GM12878 (cell line): ENCODE results near the gene SNX2. TPM values are rescaled to one million over a fixed set of nuclear protein-coding genes. Genes with fewer than 3 reads are reported as not detected.

Experiments used
- ATAC-seq: fragments of 200-7000 bp; cut with Tn5 transposase; 3 replicates; pipeline ENCODE4 v1.9.1; 2020; ENCODE audit warnings: mild to moderate bottlenecking, moderate library complexity
- BruUV-seq: library from RNA; stranded (reverse); fragments of 400-500 nt; replicated peaks from 2 replicates; lab custom pipeline; 2021; lab: Mats Ljungman, UMichigan
- CTCF ChIA-PET: fragments of 300-600 bp; sonication (Branson Sonifier 250); formaldehyde crosslinking; extraction: SDS; loops from one replicate; lab custom pipeline; 2021; ENCODE audit warnings: inconsistent platforms; lab: Yijun Ruan, JAX
- POLR2A ChIA-PET: fragments of 350-600 bp; formaldehyde crosslinking; extraction: SDS; loops from one replicate; lab custom pipeline; 2021; ENCODE audit warnings: inconsistent platforms; lab: Charles Lee
- RAD21 ChIA-PET: fragments of 300-600 bp; sonication (Branson Sonifier 250); formaldehyde crosslinking; loops from one replicate; lab custom pipeline; 2023; ENCODE audit warnings: antibody characterized with exemption; ENCODE audit not compliant: unreplicated experiment; lab: Charles Lee
- SMC1A ChIA-PET: fragments of 300-600 bp; sonication (Branson Sonifier 250); formaldehyde crosslinking; loops from one replicate; lab custom pipeline; 2023; ENCODE audit not compliant: unreplicated experiment, uncharacterized antibody; lab: Charles Lee
- DNase-seq: peaks from one replicate; pipeline ENCODE4 v3.0.0-alpha.2; 2011; ENCODE audit warnings: low read depth, low spot score
- FAIRE-seq: peaks from 3 replicates; lab custom pipeline; 2011; peaks lifted over from hg19 to GRCh38; lab: Jason Lieb, UNC
- H2AFZ ChIP-seq: 2 replicates; pipeline ENCODE4 v1.6.0; 2011; ENCODE audit warnings: low read depth, low read length, control low read depth; ENCODE audit not compliant: control insufficient read depth
- H3K27ac ChIP-seq: 2 replicates; pipeline ENCODE4 v1.5.1; 2011; ENCODE audit warnings: control low read depth; ENCODE audit not compliant: control insufficient read depth, insufficient read depth
- H3K27me3 ChIP-seq, 2 experiments: replicated peaks in 1 of 2; 2 replicates each; pipeline versions ENCODE4 v1.6.0 to v1.6.1; 2011; ENCODE audit warnings: low read length in 1 of 2; ENCODE audit not compliant: control insufficient read depth in 2 of 2, insufficient read depth in 2 of 2
- H3K36me3 ChIP-seq, 2 experiments: 2 replicates each; pipeline ENCODE4 v1.5.1; 2011; ENCODE audit warnings: low read length in 1 of 2; ENCODE audit not compliant: control insufficient read depth in 2 of 2, insufficient read depth in 2 of 2
- H3K4me1 ChIP-seq: 2 replicates; pipeline ENCODE4 v1.6.1; 2011; ENCODE audit warnings: mild to moderate bottlenecking, low read length, moderate library complexity, mixed read lengths; ENCODE audit not compliant: control insufficient read depth, insufficient read depth
- H3K4me2 ChIP-seq: 2 replicates; pipeline ENCODE4 v1.6.0; 2011; ENCODE audit warnings: control low read depth; ENCODE audit not compliant: control insufficient read depth, insufficient read depth
- H3K4me3 ChIP-seq: fragments of 200-600 bp; sonication (generic); 2 replicates; pipeline ENCODE4 v1.5.1; 2016
- H3K79me2 ChIP-seq: 2 replicates; pipeline ENCODE4 v1.6.0; 2011; ENCODE audit warnings: low read length; ENCODE audit not compliant: control insufficient read depth, insufficient read depth
- H3K9ac ChIP-seq: 2 replicates; pipeline ENCODE4 v1.8.0; 2011; ENCODE audit warnings: low read length, control low read depth, mixed read lengths; ENCODE audit not compliant: control insufficient read depth, insufficient read depth
- H3K9me3 ChIP-seq: replicated peaks from 3 replicates; pipeline ENCODE4 v1.5.1; 2011; ENCODE audit warnings: mild to moderate bottlenecking, low read length; ENCODE audit not compliant: control insufficient read depth, insufficient read depth
- H4K20me1 ChIP-seq: 2 replicates; pipeline ENCODE4 v1.6.0; 2011; ENCODE audit not compliant: control insufficient read depth, insufficient read depth
- CBX3 ChIP-seq: fragments of 200-600 bp; sonication (generic); IDR thresholded peaks from 2 replicates; pipeline ENCODE4 v1.6.1; 2016; ENCODE audit warnings: low read depth, borderline replicate concordance
- FOS ChIP-seq: IDR thresholded peaks from 3 replicates; pipeline ENCODE4 v1.6.1; 2011; ENCODE audit warnings: borderline replicate concordance; ENCODE audit not compliant: insufficient read length; ENCODE audit errors: extremely low read depth
- NR2F1 ChIP-seq: fragments of 450-650 bp; conservative IDR thresholded peaks from 2 replicates; pipeline ENCODE4 v1.6.1; 2017; ENCODE audit warnings: mild to moderate bottlenecking
- RAD51 ChIP-seq: fragments of 450-650 bp; IDR thresholded peaks from 2 replicates; pipeline ENCODE4 v1.6.1; 2016; ENCODE audit warnings: moderate library complexity, mild to moderate bottlenecking, inconsistent platforms
- SPI1 ChIP-seq: IDR thresholded peaks from 2 replicates; pipeline ENCODE4 v1.6.1; 2011; ENCODE audit warnings: low read depth, mild to moderate bottlenecking, low read length, moderate library complexity, borderline replicate concordance; ENCODE audit not compliant: insufficient read depth
- SRF ChIP-seq, 2 experiments: IDR thresholded peaks; 2 replicates each; pipeline ENCODE4 v1.6.1; 2011; ENCODE audit warnings: low read depth in 2 of 2, low read length in 2 of 2, mild to moderate bottlenecking in 1 of 2, moderate library complexity in 1 of 2
- TBL1XR1 ChIP-seq: IDR thresholded peaks from 2 replicates; pipeline ENCODE4 v1.6.1; 2012; ENCODE audit warnings: low read depth, low read length, improper control_type of control experiment
- TCF12 ChIP-seq: IDR thresholded peaks from 2 replicates; pipeline ENCODE4 v1.6.1; 2011; ENCODE audit warnings: low read depth, mild to moderate bottlenecking, low read length
- YY1 ChIP-seq: IDR thresholded peaks from 2 replicates; pipeline ENCODE4 v1.6.1; 2011; ENCODE audit warnings: low read depth, mild to moderate bottlenecking, low read length
- WGBS: methylation state at CpG from one replicate; pipeline ENCODE4 v1.1.6; 2016; ENCODE audit warnings: low lambda C conversion rate; ENCODE audit not compliant: insufficient replicate concordance, insufficient coverage; ENCODE audit errors: missing lambda C conversion rate; 5-methylcytosine and 5-hydroxymethylcytosine counted together
- in situ Hi-C: fragments of 300-500 bp; cut with MboI; formaldehyde crosslinking; loops from 9 replicates; pipeline ENCODE4 v1.14.3; 2018; ENCODE audit warnings: mixed read lengths
- intact Hi-C: fragments of 100-400 bp; cut with micrococcal nuclease; formaldehyde crosslinking; loops from one replicate; pipeline ENCODE4 v1.14.2; 2022; ENCODE audit not compliant: unreplicated experiment
- polyA plus RNA-seq, 11 experiments: library from polyadenylated mRNA; depleted of rRNA in 4 of 11; unstranded in 6 of 11; stranded (reverse) in 5 of 11; fragments of >200 nt; fragmentation: Nextera tagmentation in 4 of 11; fragmentation: Illumina TruSeq in 1 of 11; extraction: Ambion mirVana in 4 of 11; extraction: Trizol in 1 of 11; gene quantifications; 1 replicate in 1 of 11; 2 replicates in 10 of 11; pipeline versions ENCODE4 v1.2.1 to v1.2.3, GENCODE V29; 2011 to 2016; ENCODE audit warnings: inconsistent platforms in 2 of 11, missing spikeins in 2 of 11, low read depth in 1 of 11
- total RNA-seq, 4 experiments: library from RNA; depleted of rRNA in 3 of 4; stranded (reverse); fragments of >200 nt in 3 of 4; fragmentation: Illumina TruSeq in 1 of 4; extraction: Trizol in 1 of 4; gene quantifications; 2 replicates each; pipeline versions ENCODE4 v1.2.1 to v1.2.3, GENCODE V29; 2013 to 2021
- TF ChIP-seq, protein P1 (sequence below): fragments of 450-650 bp; IDR thresholded peaks from 2 replicates; pipeline ENCODE4 v1.6.1; 2017; ENCODE audit warnings: mild to moderate bottlenecking, low read depth, inconsistent platforms; ENCODE audit not compliant: poor library complexity, severe bottlenecking

SNX2 gene
- total and polyA plus RNA-seq, 10 of the 15 experiments (the other 5 are each of a cell fraction or from before 2014, with no cell fraction given), result 46.3 to 84.3 (median 63.0) TPM

DNA sequence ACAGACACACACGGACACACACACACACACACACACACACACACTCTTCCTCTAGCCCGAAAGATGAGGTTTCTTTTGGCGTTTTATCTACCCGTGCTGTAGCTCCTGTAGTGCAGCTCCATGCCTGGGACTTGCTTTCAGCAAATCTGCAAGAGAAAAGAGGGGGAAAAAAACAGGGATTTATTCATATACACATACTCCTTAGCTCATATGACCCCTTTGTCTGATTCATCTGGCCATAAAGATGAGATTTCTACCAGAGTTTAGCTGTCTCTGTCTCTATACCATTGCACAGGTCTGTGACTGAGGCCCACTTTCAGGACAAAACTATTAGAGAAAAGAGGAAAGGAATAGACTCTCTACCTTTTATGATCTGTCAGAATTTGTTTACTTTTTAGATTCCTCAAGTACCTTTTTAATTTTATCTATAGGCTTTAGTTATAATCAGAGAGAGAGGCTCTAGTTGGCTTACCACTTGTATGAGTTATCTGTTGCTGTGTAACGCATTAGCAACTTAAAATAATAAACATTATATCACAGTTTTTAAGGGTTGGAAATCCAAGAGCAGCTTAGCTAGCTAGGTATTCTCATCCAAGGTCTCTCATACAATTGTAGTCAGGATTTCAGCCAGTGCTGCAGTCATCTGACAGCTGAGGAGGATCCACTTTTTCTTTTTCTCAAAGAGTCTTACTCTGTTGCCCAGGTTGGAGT, 14.7 kb downstream of the SNX2 start:
- no peak for FAIRE-seq
- peaks cover 5% of the 10 kb centered on the region; the same call in 1 of the 2 replicates for H3K4me1 ChIP-seq
- no peak overlapping the region for H3K9ac ChIP-seq
- ChIA-PET POLR2A (interaction anchor here (1.0 kb wide), 1 partner anchor 16 kb away, joined by 3 read pairs; no protein-coding TSS in a partner anchor), RAD21 (no interaction called here), SMC1A (interaction anchor here (2.0 to 3.3 kb wide), 2 partner anchors 11 to 16 kb away, joined by 5 to 13 read pairs; partner anchors contain the start of gene SNX2), CTCF (interaction anchor here (0.8 to 1.0 kb wide), 2 partner anchors 24 to 44 kb away, joined by 3 read pairs; no protein-coding TSS in a partner anchor)
- intact Hi-C loops, result no loop called here
- peaks cover 49% of the 10 kb centered on the region for H3K79me2 ChIP-seq
- 83% methylated on average over 5 of the region's 5 CpGs for WGBS
- TF ChIP-seq SPI1, result no peak
- H4K20me1 ChIP-seq, result no peaks in the 10 kb centered on the region
- no peak for ATAC-seq
- peaks cover 34% of the 10 kb centered on the region for H3K9me3 ChIP-seq
- peaks cover 0 to 2% of the 10 kb centered on the region in 2 experiments; a peak in 3 of 4 replicates for H3K36me3 ChIP-seq
- peak overlapping the region; percentile 20 for H3K27ac ChIP-seq
- H3K27me3 ChIP-seq, result no peaks in the 10 kb centered on the region
- 0 out of 2 replicates have a peak overlapping the region, but pooled peaks have one; percentile 9 for H3K4me2 ChIP-seq
- BruUV-seq, result no TSS peak
- no peak overlapping the region for H2AFZ ChIP-seq
- no peak overlapping the region for H3K4me3 ChIP-seq
- DNase-seq, result no peak
- in situ Hi-C loops, result no loop called here

DNA sequence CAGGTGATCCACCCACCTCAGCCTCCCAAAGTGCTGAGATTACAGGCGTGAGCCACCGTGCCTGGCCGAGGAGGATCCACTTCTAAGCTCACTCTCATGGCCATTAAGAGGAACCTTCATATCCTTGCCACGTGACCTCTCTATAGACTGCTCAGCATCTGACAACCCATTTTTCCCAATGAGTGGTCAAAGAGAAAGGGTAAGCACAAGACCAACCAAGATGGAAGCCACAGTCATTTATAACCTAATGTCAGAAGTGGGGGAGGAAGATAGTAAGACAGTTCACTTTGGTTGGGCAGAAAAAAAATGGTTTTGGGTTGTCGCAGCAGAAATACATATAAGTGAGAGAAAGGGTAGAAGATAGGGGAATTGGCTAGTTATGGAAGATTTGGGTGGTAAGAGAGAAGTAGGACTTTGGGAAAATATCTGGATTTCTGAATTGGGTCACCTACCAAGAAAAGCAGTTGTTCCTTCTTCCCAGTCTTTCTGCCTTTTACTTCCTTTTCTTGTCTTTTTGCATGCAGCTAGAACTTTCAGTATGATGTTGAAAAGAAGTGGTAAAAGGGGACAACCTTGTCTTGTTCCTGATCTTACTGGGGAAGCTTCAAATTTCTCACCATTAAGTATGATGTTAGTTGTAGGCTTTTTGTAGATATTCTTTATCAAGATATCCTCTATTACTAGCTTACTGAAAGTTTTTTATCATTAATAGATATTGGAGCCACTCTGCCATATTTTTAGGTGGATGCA, 15.6 kb downstream of the SNX2 start:
- H3K27me3 ChIP-seq, result no peaks in the 10 kb centered on the region
- WGBS, result 85% methylated on average over 5 of the region's 5 CpGs
- ATAC-seq, result no peak
- ChIA-PET RAD21 (no interaction called here), CTCF (interaction anchor here (1.0 kb wide), 1 partner anchor 43 kb away, joined by 3 read pairs; no protein-coding TSS in a partner anchor), POLR2A (interaction anchor here (1.0 kb wide), 1 partner anchor 15 kb away, joined by 3 read pairs; no protein-coding TSS in a partner anchor), SMC1A (interaction anchor here (0.6 to 3.3 kb wide), 3 partner anchors 12 to 255 kb away, joined by 3 to 13 read pairs (median 5); partner anchors contain the start of gene SNX2)
- H4K20me1 ChIP-seq, result no peaks in the 10 kb centered on the region
- no TSS peak for BruUV-seq
- no peak overlapping the region for H2AFZ ChIP-seq
- peaks cover 40% of the 10 kb centered on the region for H3K79me2 ChIP-seq
- H3K9ac ChIP-seq, result no peak overlapping the region
- H3K4me3 ChIP-seq, result no peak overlapping the region
- peaks cover 0 to 2% of the 10 kb centered on the region in 2 experiments; a peak in 3 of 4 replicates for H3K36me3 ChIP-seq
- H3K4me2 ChIP-seq, result no peak overlapping the region
- intact Hi-C loops (no loop called here), in situ Hi-C loops (no loop called here)
- H3K27ac ChIP-seq, result peak overlapping the region; percentile 13; the same call in 1 of the 2 replicates
- H3K9me3 ChIP-seq, result peaks cover 28% of the 10 kb centered on the region
- H3K4me1 ChIP-seq, result peaks cover 5% of the 10 kb centered on the region; the same call in 1 of the 2 replicates
- no peak for FAIRE-seq
- no peak for DNase-seq
- TF ChIP-seq TCF12 (no peak), NR2F1 (no peak), FOS (no peak), YY1 (0 out of 2 replicates have a peak, but pooled peaks have one; percentile 14), RAD51 (no peak), CBX3 (no peak), SRF (IDR thresholded peaks at IDR 0.05; ENCODE audit: low read depth in 2 of 2, low read length in 2 of 2) (no peak), TBL1XR1 (no peak)
- TF ChIP-seq, protein P1, sequence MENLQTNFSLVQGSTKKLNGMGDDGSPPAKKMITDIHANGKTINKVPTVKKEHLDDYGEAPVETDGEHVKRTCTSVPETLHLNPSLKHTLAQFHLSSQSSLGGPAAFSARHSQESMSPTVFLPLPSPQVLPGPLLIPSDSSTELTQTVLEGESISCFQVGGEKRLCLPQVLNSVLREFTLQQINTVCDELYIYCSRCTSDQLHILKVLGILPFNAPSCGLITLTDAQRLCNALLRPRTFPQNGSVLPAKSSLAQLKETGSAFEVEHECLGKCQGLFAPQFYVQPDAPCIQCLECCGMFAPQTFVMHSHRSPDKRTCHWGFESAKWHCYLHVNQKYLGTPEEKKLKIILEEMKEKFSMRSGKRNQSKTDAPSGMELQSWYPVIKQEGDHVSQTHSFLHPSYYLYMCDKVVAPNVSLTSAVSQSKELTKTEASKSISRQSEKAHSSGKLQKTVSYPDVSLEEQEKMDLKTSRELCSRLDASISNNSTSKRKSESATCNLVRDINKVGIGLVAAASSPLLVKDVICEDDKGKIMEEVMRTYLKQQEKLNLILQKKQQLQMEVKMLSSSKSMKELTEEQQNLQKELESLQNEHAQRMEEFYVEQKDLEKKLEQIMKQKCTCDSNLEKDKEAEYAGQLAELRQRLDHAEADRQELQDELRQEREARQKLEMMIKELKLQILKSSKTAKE, result no peak
